H1 (cell line): ENCODE data around the gene ROBO2. TPM values are rescaled to one million over a fixed set of nuclear protein-coding genes. Genes with fewer than 3 reads are reported as not detected.

Experiments used
- CTCF ChIA-PET: fragments of 300-600 bp; sonication (Branson Sonifier 250); formaldehyde crosslinking; loops from one replicate; lab custom pipeline; 2021; ENCODE audit not compliant: partially characterized antibody; lab: Charles Lee
- POLR2A ChIA-PET: fragments of 300-600 bp; sonication (Branson Sonifier 250); formaldehyde crosslinking; loops from one replicate; lab custom pipeline; 2021; ENCODE audit warnings: inconsistent platforms; ENCODE audit not compliant: partially characterized antibody; lab: Charles Lee
- DNase-seq, 2 experiments: peaks; one replicate each; pipeline versions ENCODE4 v3.0.0 to v3.0.0-alpha.2; 2010 to 2022; ENCODE audit warnings: low spot score in 2 of 2, low read depth in 1 of 2, mixed read lengths in 1 of 2
- FAIRE-seq: peaks from 2 replicates; lab custom pipeline; 2011; peaks lifted over from hg19 to GRCh38; lab: Jason Lieb, UNC
- H2AFZ ChIP-seq: 2 replicates; pipeline ENCODE4 v1.8.1; 2012; ENCODE audit warnings: low read length, inconsistent platforms
- H2AK5ac ChIP-seq: 2 replicates; pipeline ENCODE4 v1.6.1; 2013; ENCODE audit warnings: low read depth, low read length
- H2BK120ac ChIP-seq: replicated peaks from 2 replicates; pipeline ENCODE3; 2013; ENCODE audit warnings: low read depth, low read length, inconsistent platforms
- H2BK12ac ChIP-seq: 2 replicates; pipeline ENCODE4 v1.6.1; 2013; ENCODE audit warnings: low read depth, low read length
- H2BK15ac ChIP-seq: 2 replicates; pipeline ENCODE4 v1.6.1; 2013; ENCODE audit warnings: low read length
- H2BK20ac ChIP-seq: 2 replicates; pipeline ENCODE4 v1.6.1; 2013; ENCODE audit warnings: low read length
- H2BK5ac ChIP-seq: 2 replicates; pipeline ENCODE4 v1.6.1; 2013; ENCODE audit warnings: low read depth, low read length
- H3K14ac ChIP-seq: 2 replicates; pipeline ENCODE4 v1.6.1; 2013; ENCODE audit warnings: inconsistent platforms; ENCODE audit not compliant: insufficient read length
- H3K18ac ChIP-seq: 2 replicates; pipeline ENCODE4 v1.6.1; 2013; ENCODE audit warnings: low read length; ENCODE audit errors: extremely low read depth
- H3K23ac ChIP-seq: 2 replicates; pipeline ENCODE4 v1.6.1; 2013; ENCODE audit warnings: inconsistent platforms; ENCODE audit not compliant: insufficient read length
- H3K23me2 ChIP-seq: 2 replicates; pipeline ENCODE4 v1.6.1; 2013; ENCODE audit warnings: low read depth, low read length
- H3K27ac ChIP-seq: 2 replicates; pipeline ENCODE4 v1.6.1; 2011; ENCODE audit warnings: low read depth, low read length, inconsistent platforms
- H3K27me3 ChIP-seq, 4 experiments: replicated peaks in 1 of 4; 1 replicate in 1 of 4; 2 replicates in 3 of 4; pipeline versions ENCODE4 v1.6.1 to v1.8.1; 2011 to 2013; ENCODE audit warnings: low read length in 3 of 4, mild to moderate bottlenecking in 3 of 4, inconsistent platforms in 2 of 4, mixed read lengths in 2 of 4, moderate library complexity in 1 of 4; ENCODE audit not compliant: control insufficient read depth in 3 of 4, insufficient read depth in 3 of 4; ENCODE audit errors: extremely low read depth in 1 of 4
- H3K36me3 ChIP-seq, 4 experiments: 2 replicates each; pipeline versions ENCODE4 v1.6.1 to v1.8.1; 2011 to 2013; ENCODE audit warnings: mild to moderate bottlenecking in 4 of 4, low read length in 3 of 4, moderate library complexity in 2 of 4, control low read depth in 1 of 4, inconsistent platforms in 1 of 4; ENCODE audit not compliant: insufficient read depth in 4 of 4, control insufficient read depth in 2 of 4
- H3K4ac ChIP-seq: replicated peaks from 2 replicates; pipeline ENCODE3; 2013; ENCODE audit warnings: low read length, low read depth, mixed read lengths, inconsistent platforms; ENCODE audit not compliant: insufficient read length
- H3K4me1 ChIP-seq, 4 experiments: replicated peaks in 1 of 4; 1 replicate in 1 of 4; 2 replicates in 3 of 4; pipeline versions ENCODE4 v1.6.1 to v1.8.1; 2011 to 2013; ENCODE audit warnings: low read length in 3 of 4, inconsistent platforms in 2 of 4, mixed read lengths in 1 of 4; ENCODE audit not compliant: insufficient read depth in 4 of 4, control insufficient read depth in 3 of 4
- H3K4me2 ChIP-seq, 2 experiments: 2 replicates each; pipeline versions ENCODE4 v1.6.1 to v1.8.1; 2011 to 2013; ENCODE audit warnings: low read depth in 2 of 2, low read length in 2 of 2, control low read depth in 1 of 2, inconsistent platforms in 1 of 2, mild to moderate bottlenecking in 1 of 2; ENCODE audit not compliant: insufficient read depth in 1 of 2
- H3K4me3 ChIP-seq, 4 experiments: fragments of 200-600, 300-600 bp in 1 of 4; sonication (generic), shearing (Covaris generic), sonication (Bioruptor Twin) in 1 of 4; 2 replicates each; pipeline versions ENCODE4 v1.5.1 to v1.8.1; 2011 to 2016; ENCODE audit warnings: low read length in 4 of 4, low read depth in 3 of 4, control low read depth in 2 of 4, inconsistent platforms in 2 of 4, mild to moderate bottlenecking in 2 of 4, mixed read lengths in 1 of 4, moderate library complexity in 1 of 4; ENCODE audit not compliant: insufficient read depth in 2 of 4; ENCODE audit errors: extremely low read depth in 1 of 4
- H3K56ac ChIP-seq: replicated peaks from 2 replicates; pipeline ENCODE3; 2013; ENCODE audit warnings: low read depth, mild to moderate bottlenecking, mixed read lengths, low read length, inconsistent platforms; ENCODE audit not compliant: insufficient read length
- H3K79me1 ChIP-seq: 2 replicates; pipeline ENCODE4 v1.6.1; 2013; ENCODE audit warnings: low read depth, low read length, control low read depth
- H3K79me2 ChIP-seq, 2 experiments: 2 replicates each; pipeline versions ENCODE4 v1.6.1 to v1.8.1; 2012 to 2013; ENCODE audit warnings: low read length in 2 of 2, mild to moderate bottlenecking in 2 of 2, inconsistent platforms in 1 of 2; ENCODE audit not compliant: insufficient read depth in 2 of 2, control insufficient read depth in 1 of 2
- H3K9ac ChIP-seq, 4 experiments: replicated peaks in 1 of 4; 1 replicate in 1 of 4; 2 replicates in 3 of 4; pipeline versions ENCODE4 v1.6.1 to v1.8.1; 2011 to 2013; ENCODE audit warnings: low read depth in 3 of 4, low read length in 3 of 4, control low read depth in 2 of 4, mild to moderate bottlenecking in 2 of 4, moderate library complexity in 2 of 4, inconsistent platforms in 1 of 4; ENCODE audit errors: extremely low read depth in 1 of 4
- H3K9me3 ChIP-seq, 2 experiments: 2 replicates each; pipeline versions ENCODE4 v1.6.1 to v1.8.1; 2012 to 2013; ENCODE audit warnings: mild to moderate bottlenecking in 2 of 2, moderate library complexity in 2 of 2, control low read depth in 1 of 2, inconsistent platforms in 1 of 2, low read depth in 1 of 2, low read length in 1 of 2, mixed read lengths in 1 of 2; ENCODE audit not compliant: insufficient read depth in 2 of 2
- H4K20me1 ChIP-seq, 2 experiments: replicated peaks in 1 of 2; 2 replicates each; pipeline versions ENCODE3 to v1.8.1; 2011 to 2013; ENCODE audit warnings: inconsistent platforms in 2 of 2, low read length in 2 of 2, mild to moderate bottlenecking in 1 of 2; ENCODE audit not compliant: insufficient read depth in 2 of 2, control insufficient read depth in 1 of 2
- H4K5ac ChIP-seq: 2 replicates; pipeline ENCODE4 v1.6.1; 2013; ENCODE audit warnings: low read length, low read depth, mixed read lengths, inconsistent platforms; ENCODE audit not compliant: insufficient read length
- H4K8ac ChIP-seq: 2 replicates; pipeline ENCODE4 v1.8.0; 2013; ENCODE audit warnings: mild to moderate bottlenecking, moderate library complexity, low read length, inconsistent platforms; ENCODE audit not compliant: insufficient read depth; ENCODE audit errors: extremely low read depth
- H4K91ac ChIP-seq: replicated peaks from 2 replicates; pipeline ENCODE3; 2013; ENCODE audit warnings: low read length, mixed read lengths, inconsistent platforms; ENCODE audit not compliant: insufficient read length
- ASH2L ChIP-seq: fragments of 200-600, 300-600 bp; sonication (generic); IDR thresholded peaks from one replicate; pipeline ENCODE4 v1.7.1; 2017; ENCODE audit warnings: low read length
- CBX8 ChIP-seq: fragments of 300-800, 300-1000 bp; sonication (generic); IDR thresholded peaks from 2 replicates; pipeline ENCODE4 v1.7.1; 2016; ENCODE audit warnings: low read depth, low read length, borderline replicate concordance
- CEBPB ChIP-seq: IDR thresholded peaks from 2 replicates; pipeline ENCODE4 v1.6.1; 2012; ENCODE audit warnings: low read depth, low read length
- CREB1 ChIP-seq: IDR thresholded peaks from 2 replicates; pipeline ENCODE4 v1.6.1; 2012; ENCODE audit warnings: inconsistent platforms
- KDM5A ChIP-seq: fragments of 200-600 bp; IDR thresholded peaks from 2 replicates; pipeline ENCODE4 v1.7.1; 2012; ENCODE audit warnings: mild to moderate bottlenecking, low read length, inconsistent platforms, mixed read lengths
- RAD21 ChIP-seq, 2 experiments: IDR thresholded peaks in 1 of 2; conservative IDR thresholded peaks in 1 of 2; 2 replicates each; pipeline ENCODE4 v1.6.1; 2011; ENCODE audit warnings: low read depth in 2 of 2, low read length in 2 of 2, improper control_type of control experiment in 1 of 2, inconsistent platforms in 1 of 2, mild to moderate bottlenecking in 1 of 2, moderate library complexity in 1 of 2
- SP2 ChIP-seq: IDR thresholded peaks from 2 replicates; pipeline ENCODE4 v1.6.1; 2012; ENCODE audit warnings: mild to moderate bottlenecking, low read length, inconsistent platforms
- SRF ChIP-seq: IDR thresholded peaks from 2 replicates; pipeline ENCODE4 v1.6.1; 2011; ENCODE audit warnings: mild to moderate bottlenecking, low read depth, low read length, moderate library complexity
- TCF12 ChIP-seq: IDR thresholded peaks from 2 replicates; pipeline ENCODE4 v1.6.1; 2011; ENCODE audit warnings: low read depth, mild to moderate bottlenecking, low read length
- ZNF274 ChIP-seq: IDR thresholded peaks from 2 replicates; pipeline ENCODE4 v1.7.0; 2012; ENCODE audit warnings: low read length, borderline replicate concordance; ENCODE audit errors: extremely low read depth
- WGBS, 2 experiments: shearing (Covaris generic) in 1 of 2; methylation state at CpG; one replicate each; pipeline versions ENCODE4 v1.1.6 to v1.1.7; 2013 to 2015; ENCODE audit warnings: low lambda C conversion rate in 2 of 2, mixed read lengths in 2 of 2, inconsistent platforms in 1 of 2, low coverage in 1 of 2, missing lambda C conversion rate in 1 of 2; ENCODE audit not compliant: insufficient replicate concordance in 2 of 2, insufficient coverage in 1 of 2, insufficient read length in 1 of 2; ENCODE audit errors: extremely low coverage in 1 of 2, missing lambda C conversion rate in 1 of 2; 5-methylcytosine and 5-hydroxymethylcytosine counted together
- polyA plus RNA-seq, 7 experiments: library from polyadenylated mRNA; depleted of rRNA in 3 of 7; stranded (reverse) in 5 of 7; unstranded in 2 of 7; fragments of >200 nt in 5 of 7; fragments of 200-250 nt in 2 of 7; gene quantifications; 1 replicate in 5 of 7; 2 replicates in 1 of 7; 4 replicates in 1 of 7; pipeline versions ENCODE4 v1.2.1 to v1.2.3, GENCODE V29; 2011 to 2013; ENCODE audit warnings: missing spikeins in 2 of 7, mixed read lengths in 2 of 7
- total RNA-seq: library from RNA; stranded (reverse); fragmentation: NEBNext Ultra II Directional; extraction: Animal tissue kit (Norgen Biotek cat#: 25700); gene quantifications from 2 replicates; pipeline ENCODE4 v1.2.1, GENCODE V29; 2021
- TF ChIP-seq, protein P1 (sequence below): IDR thresholded peaks from 2 replicates; pipeline ENCODE4 v1.6.1; 2011; ENCODE audit warnings: low read length, improper control_type of control experiment
- TF ChIP-seq, protein P2 (sequence below): IDR thresholded peaks from 2 replicates; pipeline ENCODE4 v1.6.1; 2012; ENCODE audit warnings: inconsistent platforms

Gene ROBO2
- total and polyA plus RNA-seq, 2 of the 8 experiments (the other 6 are each of a cell fraction or from before 2014, with no cell fraction given): 1.5 to 2.9 TPM

DNA sequence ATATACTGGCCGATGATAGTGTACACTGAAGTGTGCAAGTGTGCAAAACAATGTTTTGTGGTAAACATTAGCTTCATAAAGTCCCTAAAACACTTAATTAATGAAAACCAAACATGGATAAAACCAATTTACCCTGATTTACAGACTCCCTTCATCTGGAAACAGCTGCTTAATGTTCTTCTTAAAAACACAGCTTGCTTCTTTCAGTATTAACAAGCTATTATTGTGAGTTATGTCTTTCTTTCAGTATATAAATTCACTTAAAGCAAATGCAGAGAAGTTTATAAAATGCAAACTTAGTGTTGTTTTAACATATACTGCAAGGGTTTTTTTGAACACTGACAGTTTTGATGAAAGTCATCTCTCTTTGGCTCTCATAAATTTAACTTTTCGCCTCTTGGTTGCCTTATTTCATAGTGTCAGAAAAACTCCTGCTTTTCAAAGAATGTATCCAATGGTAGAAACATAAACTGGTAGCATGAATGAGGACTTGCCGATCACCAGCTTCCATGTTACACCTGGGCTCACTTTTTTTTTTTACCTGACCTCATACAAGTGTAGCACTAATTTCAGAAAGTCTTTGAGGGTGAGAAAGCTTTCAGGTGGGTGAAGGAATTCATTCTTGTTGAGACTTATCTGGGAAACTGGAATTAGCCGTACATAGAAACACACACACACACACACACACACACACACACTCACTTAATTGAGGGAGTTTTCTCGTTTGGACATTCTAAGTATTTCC lies 532.2 kb downstream of the ROBO2 start:
- H3K23me2 ChIP-seq: no peaks in the 10 kb centered on the region
- no peak overlapping the region for H2BK5ac ChIP-seq
- no peak overlapping the region for H2BK120ac ChIP-seq
- H2AK5ac ChIP-seq: no peak overlapping the region
- H4K20me1 ChIP-seq: no peaks in the 10 kb centered on the region
- no peak overlapping the region for H3K4me2 ChIP-seq
- ChIA-PET CTCF (interaction anchor here (1.1 to 2.6 kb wide), 2 partner anchors 9 to 702 kb away, joined by 3 to 7 read pairs; no protein-coding TSS in a partner anchor), POLR2A (no interaction called here)
- no peak overlapping the region for H3K4ac ChIP-seq
- H2BK20ac ChIP-seq: no peak overlapping the region
- no peak overlapping the region for H4K8ac ChIP-seq
- H2BK15ac ChIP-seq: no peak overlapping the region
- H2AFZ ChIP-seq: no peak overlapping the region
- no peak overlapping the region for H2BK12ac ChIP-seq
- H3K36me3 ChIP-seq: no peaks in the 10 kb centered on the region
- no peaks in the 10 kb centered on the region for H3K27me3 ChIP-seq
- no peaks in the 10 kb centered on the region for H3K79me2 ChIP-seq
- no peak overlapping the region for H4K91ac ChIP-seq
- no peak overlapping the region for H3K4me3 ChIP-seq
- H3K23ac ChIP-seq: no peak overlapping the region
- no peaks in the 10 kb centered on the region for H3K9me3 ChIP-seq
- WGBS, 2 experiments: 84% methylated on average over 5 of the region's 5 CpGs; no CpG with 5 or more reads in 1 of the 2 experiments
- H3K14ac ChIP-seq: no peak overlapping the region
- H4K5ac ChIP-seq: no peak overlapping the region
- DNase-seq (no peak), FAIRE-seq (no peak)
- H3K9ac ChIP-seq: no peak overlapping the region
- H3K18ac ChIP-seq: no peak overlapping the region
- no peak overlapping the region for H3K56ac ChIP-seq
- no peak overlapping the region for H3K27ac ChIP-seq
- H3K4me1 ChIP-seq: no peaks in the 10 kb centered on the region
- H3K79me1 ChIP-seq: no peaks in the 10 kb centered on the region
- TF ChIP-seq, protein P1, sequence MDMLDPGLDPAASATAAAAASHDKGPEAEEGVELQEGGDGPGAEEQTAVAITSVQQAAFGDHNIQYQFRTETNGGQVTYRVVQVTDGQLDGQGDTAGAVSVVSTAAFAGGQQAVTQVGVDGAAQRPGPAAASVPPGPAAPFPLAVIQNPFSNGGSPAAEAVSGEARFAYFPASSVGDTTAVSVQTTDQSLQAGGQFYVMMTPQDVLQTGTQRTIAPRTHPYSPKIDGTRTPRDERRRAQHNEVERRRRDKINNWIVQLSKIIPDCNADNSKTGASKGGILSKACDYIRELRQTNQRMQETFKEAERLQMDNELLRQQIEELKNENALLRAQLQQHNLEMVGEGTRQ: no peak
- TF ChIP-seq SP2 (no peak), KDM5A (no peak), TCF12 (no peak), CEBPB (no peak), CBX8 (no peak), ASH2L (no peak), SRF (no peak), RAD21 (IDR thresholded peaks at IDR 0.05 in 1 of 2, conservative IDR thresholded peaks at IDR 0.05 in 1 of 2; ENCODE audit: low read depth in 2 of 2, low read length in 2 of 2) (no peak), CREB1 (no peak), ZNF274 (no peak)
- TF ChIP-seq, protein P2, sequence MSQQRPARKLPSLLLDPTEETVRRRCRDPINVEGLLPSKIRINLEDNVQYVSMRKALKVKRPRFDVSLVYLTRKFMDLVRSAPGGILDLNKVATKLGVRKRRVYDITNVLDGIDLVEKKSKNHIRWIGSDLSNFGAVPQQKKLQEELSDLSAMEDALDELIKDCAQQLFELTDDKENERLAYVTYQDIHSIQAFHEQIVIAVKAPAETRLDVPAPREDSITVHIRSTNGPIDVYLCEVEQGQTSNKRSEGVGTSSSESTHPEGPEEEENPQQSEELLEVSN: no peak
